GM19099 (cell line): ENCODE data around the gene RASSF4.

Experiments used
- POLR2A ChIP-seq: IDR thresholded peaks from 3 replicates; pipeline ENCODE4 v1.6.1; 2011; ENCODE audit warnings: low read depth; ENCODE audit not compliant: insufficient read length; ENCODE audit errors: extremely low read depth

RASSF4 gene

GRCh38 chr10:44979281-44980191, 19.9 kb downstream of the RASSF4 start:
- no peak for TF ChIP-seq POLR2A

- TF ChIP-seq POLR2A, result no peak
Observed at GRCh38 chr10:44980309-44981171, 20.9 kb downstream of the RASSF4 start.

GRCh38 chr10:44981172-44982113, 21.8 kb downstream of the RASSF4 start:
- no peak for TF ChIP-seq POLR2A

GRCh38 chr10:44982114-44982460, 22.5 kb downstream of the RASSF4 start:
- no peak for TF ChIP-seq POLR2A

- no peak for TF ChIP-seq POLR2A
Observed at GRCh38 chr10:44982496-44982895, 22.9 kb downstream of the RASSF4 start.

- no peak for TF ChIP-seq POLR2A
Observed at GRCh38 chr10:44983066-44983894, 23.7 kb downstream of the RASSF4 start.

GRCh38 chr10:44983895-44984278, 24.3 kb downstream of the RASSF4 start:
- no peak for TF ChIP-seq POLR2A

- no peak for TF ChIP-seq POLR2A
Observed at GRCh38 chr10:44984671-44985101, 25.1 kb downstream of the RASSF4 start.

GRCh38 chr10:44985175-44985681, 25.6 kb downstream of the RASSF4 start:
- TF ChIP-seq POLR2A, result no peak

- no peak for TF ChIP-seq POLR2A
Observed at GRCh38 chr10:44986179-44986578, 26.6 kb downstream of the RASSF4 start.

- no peak for TF ChIP-seq POLR2A
Observed at GRCh38 chr10:44986670-44987069, 27.1 kb downstream of the RASSF4 start.

- TF ChIP-seq POLR2A, result no peak
Observed at GRCh38 chr10:44988957-44989585, 29.5 kb downstream of the RASSF4 start.

- TF ChIP-seq POLR2A, result no peak
Observed at GRCh38 chr10:44989597-44990301, 30.1 kb downstream of the RASSF4 start.
